Measurements from ENCODE around the gene ADORA2A. TPM values are rescaled to one million over a fixed set of nuclear protein-coding genes. Genes with fewer than 3 reads are reported as not detected.

The ADORA2A gene
- total RNA-seq, 1 experiment from 2014 or later: 3.6 TPM

DNA sequence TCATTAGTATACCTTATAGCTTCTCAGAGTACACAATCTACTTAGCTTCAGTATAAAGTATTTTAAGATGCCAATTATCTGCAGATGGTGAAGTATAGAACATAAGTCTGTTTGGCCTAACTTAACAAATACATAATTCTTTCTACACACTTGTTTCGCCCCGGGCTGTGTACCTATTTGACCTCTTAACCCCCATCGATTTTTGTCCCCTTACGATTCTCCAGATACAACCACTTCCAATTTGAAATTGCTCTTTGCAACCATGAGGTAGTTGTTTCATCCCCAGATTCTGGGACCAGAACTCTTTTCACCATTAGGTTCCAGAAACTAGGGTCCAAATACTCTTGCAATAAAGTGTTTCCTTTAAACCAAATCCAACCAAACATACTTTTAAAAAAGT, 57.8 kb downstream of the ADORA2A start:
- DNase-seq (ENCODE audit: low read depth, low spot score): no peak
- ChIA-PET RAD21 (ENCODE audit: low non-redundant PET in 1 of 2, low total read pairs in 2 of 2, uncharacterized antibody in 2 of 2, unreplicated experiment in 2 of 2) (no interaction called here), CTCF (no interaction called here), POLR2A (no interaction called here)
- H3K27me3 ChIP-seq (ENCODE audit: insufficient read depth, low read length): no peaks in the 10 kb centered on the region
- H3K4me3 ChIP-seq (replicated peaks in 1 of 2; ENCODE audit: low read depth in 1 of 2, low read length in 2 of 2): no peak overlapping the region
- BruUV-seq (replicated peaks): no TSS peak
- intact Hi-C loops (cut with micrococcal nuclease): no loop called here
- no peak overlapping the region for H3K9ac ChIP-seq (ENCODE audit: low read length)
- H3K9me3 ChIP-seq (ENCODE audit: control insufficient read depth in 1 of 2, insufficient read depth in 1 of 2, low read depth in 1 of 2, low read length in 2 of 2): no peaks in the 10 kb centered on the region
- H3K79me2 ChIP-seq (ENCODE audit: insufficient read depth, low read length): no peaks in the 10 kb centered on the region
- no peak overlapping the region for H2AFZ ChIP-seq (ENCODE audit: low read depth, low read length, poor library complexity, severe bottlenecking)
- H3K36me3 ChIP-seq (ENCODE audit: control insufficient read depth in 1 of 2, insufficient read depth in 2 of 2, low read length in 2 of 2): no peaks in the 10 kb centered on the region
- TF ChIP-seq FOSL1 (IDR thresholded peaks at IDR 0.05; ENCODE audit: low read depth): no peak
- no peak for TF ChIP-seq EZH2phosphoT487 (IDR thresholded peaks at IDR 0.05; ENCODE audit: borderline replicate concordance)
- TF ChIP-seq POLR2AphosphoS5 (IDR thresholded peaks at IDR 0.05; ENCODE audit: low read depth, low read length): no peak
- TF ChIP-seq EZH2 (IDR thresholded peaks at IDR 0.05): no peak
- TF ChIP-seq POLR2A (IDR thresholded peaks at IDR 0.05; ENCODE audit: borderline replicate concordance, extremely low read depth, insufficient read depth, insufficient read length): no peak
- no peak for TF ChIP-seq CEBPB (IDR thresholded peaks at IDR 0.05; ENCODE audit: low read depth)
- no peak for TF ChIP-seq JUND (IDR thresholded peaks at IDR 0.05)
- TF ChIP-seq, protein P1, sequence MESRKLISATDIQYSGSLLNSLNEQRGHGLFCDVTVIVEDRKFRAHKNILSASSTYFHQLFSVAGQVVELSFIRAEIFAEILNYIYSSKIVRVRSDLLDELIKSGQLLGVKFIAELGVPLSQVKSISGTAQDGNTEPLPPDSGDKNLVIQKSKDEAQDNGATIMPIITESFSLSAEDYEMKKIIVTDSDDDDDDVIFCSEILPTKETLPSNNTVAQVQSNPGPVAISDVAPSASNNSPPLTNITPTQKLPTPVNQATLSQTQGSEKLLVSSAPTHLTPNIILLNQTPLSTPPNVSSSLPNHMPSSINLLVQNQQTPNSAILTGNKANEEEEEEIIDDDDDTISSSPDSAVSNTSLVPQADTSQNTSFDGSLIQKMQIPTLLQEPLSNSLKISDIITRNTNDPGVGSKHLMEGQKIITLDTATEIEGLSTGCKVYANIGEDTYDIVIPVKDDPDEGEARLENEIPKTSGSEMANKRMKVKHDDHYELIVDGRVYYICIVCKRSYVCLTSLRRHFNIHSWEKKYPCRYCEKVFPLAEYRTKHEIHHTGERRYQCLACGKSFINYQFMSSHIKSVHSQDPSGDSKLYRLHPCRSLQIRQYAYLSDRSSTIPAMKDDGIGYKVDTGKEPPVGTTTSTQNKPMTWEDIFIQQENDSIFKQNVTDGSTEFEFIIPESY (IDR thresholded peaks at IDR 0.05; ENCODE audit: extremely low read depth, insufficient replicate concordance, low read length): no peak
- no peak for TF ChIP-seq SP1 (IDR thresholded peaks at IDR 0.05; ENCODE audit: low read depth)
- TF ChIP-seq, protein P2, sequence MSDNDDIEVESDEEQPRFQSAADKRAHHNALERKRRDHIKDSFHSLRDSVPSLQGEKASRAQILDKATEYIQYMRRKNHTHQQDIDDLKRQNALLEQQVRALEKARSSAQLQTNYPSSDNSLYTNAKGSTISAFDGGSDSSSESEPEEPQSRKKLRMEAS (IDR thresholded peaks at IDR 0.05): no peak
- TF ChIP-seq, protein P3, sequence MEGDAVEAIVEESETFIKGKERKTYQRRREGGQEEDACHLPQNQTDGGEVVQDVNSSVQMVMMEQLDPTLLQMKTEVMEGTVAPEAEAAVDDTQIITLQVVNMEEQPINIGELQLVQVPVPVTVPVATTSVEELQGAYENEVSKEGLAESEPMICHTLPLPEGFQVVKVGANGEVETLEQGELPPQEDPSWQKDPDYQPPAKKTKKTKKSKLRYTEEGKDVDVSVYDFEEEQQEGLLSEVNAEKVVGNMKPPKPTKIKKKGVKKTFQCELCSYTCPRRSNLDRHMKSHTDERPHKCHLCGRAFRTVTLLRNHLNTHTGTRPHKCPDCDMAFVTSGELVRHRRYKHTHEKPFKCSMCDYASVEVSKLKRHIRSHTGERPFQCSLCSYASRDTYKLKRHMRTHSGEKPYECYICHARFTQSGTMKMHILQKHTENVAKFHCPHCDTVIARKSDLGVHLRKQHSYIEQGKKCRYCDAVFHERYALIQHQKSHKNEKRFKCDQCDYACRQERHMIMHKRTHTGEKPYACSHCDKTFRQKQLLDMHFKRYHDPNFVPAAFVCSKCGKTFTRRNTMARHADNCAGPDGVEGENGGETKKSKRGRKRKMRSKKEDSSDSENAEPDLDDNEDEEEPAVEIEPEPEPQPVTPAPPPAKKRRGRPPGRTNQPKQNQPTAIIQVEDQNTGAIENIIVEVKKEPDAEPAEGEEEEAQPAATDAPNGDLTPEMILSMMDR (IDR thresholded peaks at IDR 0.05 in 2 of 3, conservative IDR thresholded peaks at IDR 0.05 in 1 of 3; ENCODE audit: borderline replicate concordance in 1 of 3, insufficient read depth in 1 of 3, low read depth in 2 of 3, low read length in 2 of 3): no peak
- no peak for TF ChIP-seq SIN3A (IDR thresholded peaks at IDR 0.05; ENCODE audit: low read depth)
- TF ChIP-seq, protein P4, sequence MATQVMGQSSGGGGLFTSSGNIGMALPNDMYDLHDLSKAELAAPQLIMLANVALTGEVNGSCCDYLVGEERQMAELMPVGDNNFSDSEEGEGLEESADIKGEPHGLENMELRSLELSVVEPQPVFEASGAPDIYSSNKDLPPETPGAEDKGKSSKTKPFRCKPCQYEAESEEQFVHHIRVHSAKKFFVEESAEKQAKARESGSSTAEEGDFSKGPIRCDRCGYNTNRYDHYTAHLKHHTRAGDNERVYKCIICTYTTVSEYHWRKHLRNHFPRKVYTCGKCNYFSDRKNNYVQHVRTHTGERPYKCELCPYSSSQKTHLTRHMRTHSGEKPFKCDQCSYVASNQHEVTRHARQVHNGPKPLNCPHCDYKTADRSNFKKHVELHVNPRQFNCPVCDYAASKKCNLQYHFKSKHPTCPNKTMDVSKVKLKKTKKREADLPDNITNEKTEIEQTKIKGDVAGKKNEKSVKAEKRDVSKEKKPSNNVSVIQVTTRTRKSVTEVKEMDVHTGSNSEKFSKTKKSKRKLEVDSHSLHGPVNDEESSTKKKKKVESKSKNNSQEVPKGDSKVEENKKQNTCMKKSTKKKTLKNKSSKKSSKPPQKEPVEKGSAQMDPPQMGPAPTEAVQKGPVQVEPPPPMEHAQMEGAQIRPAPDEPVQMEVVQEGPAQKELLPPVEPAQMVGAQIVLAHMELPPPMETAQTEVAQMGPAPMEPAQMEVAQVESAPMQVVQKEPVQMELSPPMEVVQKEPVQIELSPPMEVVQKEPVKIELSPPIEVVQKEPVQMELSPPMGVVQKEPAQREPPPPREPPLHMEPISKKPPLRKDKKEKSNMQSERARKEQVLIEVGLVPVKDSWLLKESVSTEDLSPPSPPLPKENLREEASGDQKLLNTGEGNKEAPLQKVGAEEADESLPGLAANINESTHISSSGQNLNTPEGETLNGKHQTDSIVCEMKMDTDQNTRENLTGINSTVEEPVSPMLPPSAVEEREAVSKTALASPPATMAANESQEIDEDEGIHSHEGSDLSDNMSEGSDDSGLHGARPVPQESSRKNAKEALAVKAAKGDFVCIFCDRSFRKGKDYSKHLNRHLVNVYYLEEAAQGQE (IDR thresholded peaks at IDR 0.05; ENCODE audit: low read depth): no peak
- no peak for TF ChIP-seq CBX3 (IDR thresholded peaks at IDR 0.05; ENCODE audit: low read depth)
- TF ChIP-seq ZNF274 (IDR thresholded peaks at IDR 0.05; ENCODE audit: low read depth, low read length): no peak
- no peak for TF ChIP-seq ELF1 (IDR thresholded peaks at IDR 0.05; ENCODE audit: borderline replicate concordance, low read depth)
- TF ChIP-seq SRF (IDR thresholded peaks at IDR 0.05; ENCODE audit: low read depth): no peak
- peaks cover 12 to 15% of the 10 kb centered on the region in 2 experiments; a peak in 2 of 4 replicates for H3K4me1 ChIP-seq (ENCODE audit: control insufficient read depth in 1 of 2, insufficient read depth in 2 of 2, low read length in 2 of 2)
- no peaks in the 10 kb centered on the region for H4K20me1 ChIP-seq (ENCODE audit: insufficient read depth)
- H3K9me2 ChIP-seq (ENCODE audit: insufficient read depth): no peaks in the 10 kb centered on the region
- H3K4me2 ChIP-seq (ENCODE audit: low read length): no peak overlapping the region
- no peak for ATAC-seq
- H3K27ac ChIP-seq (ENCODE audit: low read depth, low read length): no peak overlapping the region
